ENCODE results near the gene HMGCS2. TPM values are rescaled to one million over a fixed set of nuclear protein-coding genes. Genes with fewer than 3 reads are reported as not detected.

The HMGCS2 gene
- not detected in 2 replicates for total RNA-seq (2014; rRNA removed; shearing (Covaris generic))

GRCh38 chr1:119768778-119769177 is at the start of gene HMGCS2:
HMGCS2 (minus strand) TSS chr1:119768905; CDS start chr1:119768844, 61 bp downstream.
- in situ Hi-C loops (cut with HindIII; ENCODE audit: low sequenced_read_pairs) = no loop called here

GRCh38 chr1:119818181-119818580 is 49.5 kb upstream of the HMGCS2 start:
- in situ Hi-C loops (cut with HindIII; ENCODE audit: low sequenced_read_pairs) = no loop called here
- DNase-seq (ENCODE audit: low spot score) = no peak

More at GRCh38 chr1:119768778-119769177, at the start of gene HMGCS2:
- no peak for DNase-seq (ENCODE audit: low spot score)

GRCh38 chr1:119816407-119816806 is 47.7 kb upstream of the HMGCS2 start:
- DNase-seq (ENCODE audit: low spot score) = no peak
- in situ Hi-C loops (cut with HindIII; ENCODE audit: low sequenced_read_pairs) = no loop called here

- in situ Hi-C loops (cut with HindIII; ENCODE audit: low sequenced_read_pairs) = no loop called here
- no peak for DNase-seq (ENCODE audit: low spot score)
Observed at GRCh38 chr1:119815928-119816327, 47.2 kb upstream of the HMGCS2 start.

- in situ Hi-C loops (cut with HindIII; ENCODE audit: low sequenced_read_pairs) = no loop called here
- DNase-seq (ENCODE audit: low spot score) = no peak
Observed at GRCh38 chr1:119815361-119815760, 46.7 kb upstream of the HMGCS2 start.

GRCh38 chr1:119814288-119814687 is 45.6 kb upstream of the HMGCS2 start:
- DNase-seq (ENCODE audit: low spot score) = no peak
- in situ Hi-C loops (cut with HindIII; ENCODE audit: low sequenced_read_pairs) = no loop called here

- in situ Hi-C loops (cut with HindIII; ENCODE audit: low sequenced_read_pairs) = no loop called here
- no peak for DNase-seq (ENCODE audit: low spot score)
Observed at GRCh38 chr1:119811985-119812557, 43.4 kb upstream of the HMGCS2 start.

- in situ Hi-C loops (cut with HindIII; ENCODE audit: low sequenced_read_pairs) = no loop called here
- DNase-seq (ENCODE audit: low spot score) = no peak
Observed at GRCh38 chr1:119811387-119811786, 42.7 kb upstream of the HMGCS2 start, which contains the start of gene REG4. REG4 (minus strand) TSS chr1:119811460; CDS start chr1:119808769, 2,691 bp downstream.

GRCh38 chr1:119808972-119809550 is 40.4 kb upstream of the HMGCS2 start:
- in situ Hi-C loops (cut with HindIII; ENCODE audit: low sequenced_read_pairs) = no loop called here
- DNase-seq (ENCODE audit: low spot score) = peak; percentile 79

- in situ Hi-C loops (cut with HindIII; ENCODE audit: low sequenced_read_pairs) = no loop called here
- peak; percentile 1 for DNase-seq (ENCODE audit: low spot score)
Observed at GRCh38 chr1:119808491-119808890, 39.8 kb upstream of the HMGCS2 start.

GRCh38 chr1:119806489-119806888 is 37.8 kb upstream of the HMGCS2 start:
- DNase-seq (ENCODE audit: low spot score) = no peak
- in situ Hi-C loops (cut with HindIII; ENCODE audit: low sequenced_read_pairs) = no loop called here

- in situ Hi-C loops (cut with HindIII; ENCODE audit: low sequenced_read_pairs) = no loop called here
- DNase-seq (ENCODE audit: low spot score) = no peak
Observed at GRCh38 chr1:119805746-119806145, 37.0 kb upstream of the HMGCS2 start.

GRCh38 chr1:119805247-119805646 is 36.5 kb upstream of the HMGCS2 start:
- in situ Hi-C loops (cut with HindIII; ENCODE audit: low sequenced_read_pairs) = no loop called here
- DNase-seq (ENCODE audit: low spot score) = no peak

- no peak for DNase-seq (ENCODE audit: low spot score)
- in situ Hi-C loops (cut with HindIII; ENCODE audit: low sequenced_read_pairs) = no loop called here
Observed at GRCh38 chr1:119799599-119800177, 31.0 kb upstream of the HMGCS2 start.

- in situ Hi-C loops (cut with HindIII; ENCODE audit: low sequenced_read_pairs) = no loop called here
Observed at GRCh38 chr1:119799003-119799402, 30.3 kb upstream of the HMGCS2 start.

GRCh38 chr1:119797606-119798005 is 28.9 kb upstream of the HMGCS2 start:
- in situ Hi-C loops (cut with HindIII; ENCODE audit: low sequenced_read_pairs) = no loop called here
- DNase-seq (ENCODE audit: low spot score) = no peak

More at GRCh38 chr1:119799003-119799402, 30.3 kb upstream of the HMGCS2 start:
- DNase-seq (ENCODE audit: low spot score) = no peak

GRCh38 chr1:119797162-119797561 is 28.5 kb upstream of the HMGCS2 start:
- in situ Hi-C loops (cut with HindIII; ENCODE audit: low sequenced_read_pairs) = no loop called here
- DNase-seq (ENCODE audit: low spot score) = no peak

GRCh38 chr1:119795261-119796200 is 26.8 kb upstream of the HMGCS2 start:
- no peak for DNase-seq (ENCODE audit: low spot score)
- in situ Hi-C loops (cut with HindIII; ENCODE audit: low sequenced_read_pairs) = no loop called here

GRCh38 chr1:119794876-119795240 is 26.2 kb upstream of the HMGCS2 start:
- DNase-seq (ENCODE audit: low spot score) = no peak
- in situ Hi-C loops (cut with HindIII; ENCODE audit: low sequenced_read_pairs) = no loop called here
